ENCODE measurements around the gene AGAP5.
"Not testable (repeated sequence)": the region's sequence is repeated elsewhere in the genome, so short reads cannot be mapped to it uniquely, and the experiment has no call there.

DNA sequence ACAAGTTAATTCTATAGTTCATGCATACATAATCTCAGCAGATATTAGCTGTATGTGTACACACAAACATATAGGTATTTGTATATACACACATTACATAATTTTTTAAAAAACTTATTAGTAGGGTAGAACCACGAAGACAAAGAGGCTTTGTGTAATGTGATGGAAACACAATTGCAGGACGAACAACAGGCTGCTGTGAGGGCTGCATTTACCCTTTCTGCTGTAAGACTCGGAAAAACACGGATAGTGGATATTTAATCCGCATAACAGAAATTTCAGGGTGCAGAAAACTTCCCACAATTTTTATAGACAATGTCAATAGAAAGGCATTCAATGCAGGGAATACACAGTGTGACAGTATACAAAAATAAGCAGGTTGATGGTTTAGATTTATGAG, 13.8 kb upstream of the AGAP5 start:
- TF ChIP-seq BCL6 (CRISPR knock-in tag; IDR thresholded peaks at IDR 0.05); ZC3H4 (CRISPR knock-in tag; IDR thresholded peaks at IDR 0.05; ENCODE audit: borderline replicate concordance); CBX1 (IDR thresholded peaks at IDR 0.05; ENCODE audit: low read depth); BRCA1 (CRISPR knock-in tag; IDR thresholded peaks at IDR 0.05): not testable (repeated sequence)
- TF ChIP-seq, protein P1, sequence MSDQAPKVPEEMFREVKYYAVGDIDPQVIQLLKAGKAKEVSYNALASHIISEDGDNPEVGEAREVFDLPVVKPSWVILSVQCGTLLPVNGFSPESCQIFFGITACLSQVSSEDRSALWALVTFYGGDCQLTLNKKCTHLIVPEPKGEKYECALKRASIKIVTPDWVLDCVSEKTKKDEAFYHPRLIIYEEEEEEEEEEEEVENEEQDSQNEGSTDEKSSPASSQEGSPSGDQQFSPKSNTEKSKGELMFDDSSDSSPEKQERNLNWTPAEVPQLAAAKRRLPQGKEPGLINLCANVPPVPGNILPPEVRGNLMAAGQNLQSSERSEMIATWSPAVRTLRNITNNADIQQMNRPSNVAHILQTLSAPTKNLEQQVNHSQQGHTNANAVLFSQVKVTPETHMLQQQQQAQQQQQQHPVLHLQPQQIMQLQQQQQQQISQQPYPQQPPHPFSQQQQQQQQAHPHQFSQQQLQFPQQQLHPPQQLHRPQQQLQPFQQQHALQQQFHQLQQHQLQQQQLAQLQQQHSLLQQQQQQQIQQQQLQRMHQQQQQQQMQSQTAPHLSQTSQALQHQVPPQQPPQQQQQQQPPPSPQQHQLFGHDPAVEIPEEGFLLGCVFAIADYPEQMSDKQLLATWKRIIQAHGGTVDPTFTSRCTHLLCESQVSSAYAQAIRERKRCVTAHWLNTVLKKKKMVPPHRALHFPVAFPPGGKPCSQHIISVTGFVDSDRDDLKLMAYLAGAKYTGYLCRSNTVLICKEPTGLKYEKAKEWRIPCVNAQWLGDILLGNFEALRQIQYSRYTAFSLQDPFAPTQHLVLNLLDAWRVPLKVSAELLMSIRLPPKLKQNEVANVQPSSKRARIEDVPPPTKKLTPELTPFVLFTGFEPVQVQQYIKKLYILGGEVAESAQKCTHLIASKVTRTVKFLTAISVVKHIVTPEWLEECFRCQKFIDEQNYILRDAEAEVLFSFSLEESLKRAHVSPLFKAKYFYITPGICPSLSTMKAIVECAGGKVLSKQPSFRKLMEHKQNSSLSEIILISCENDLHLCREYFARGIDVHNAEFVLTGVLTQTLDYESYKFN (CRISPR knock-in tag; conservative IDR thresholded peaks at IDR 0.05), result not testable (repeated sequence)
- TF ChIP-seq, protein P2, sequence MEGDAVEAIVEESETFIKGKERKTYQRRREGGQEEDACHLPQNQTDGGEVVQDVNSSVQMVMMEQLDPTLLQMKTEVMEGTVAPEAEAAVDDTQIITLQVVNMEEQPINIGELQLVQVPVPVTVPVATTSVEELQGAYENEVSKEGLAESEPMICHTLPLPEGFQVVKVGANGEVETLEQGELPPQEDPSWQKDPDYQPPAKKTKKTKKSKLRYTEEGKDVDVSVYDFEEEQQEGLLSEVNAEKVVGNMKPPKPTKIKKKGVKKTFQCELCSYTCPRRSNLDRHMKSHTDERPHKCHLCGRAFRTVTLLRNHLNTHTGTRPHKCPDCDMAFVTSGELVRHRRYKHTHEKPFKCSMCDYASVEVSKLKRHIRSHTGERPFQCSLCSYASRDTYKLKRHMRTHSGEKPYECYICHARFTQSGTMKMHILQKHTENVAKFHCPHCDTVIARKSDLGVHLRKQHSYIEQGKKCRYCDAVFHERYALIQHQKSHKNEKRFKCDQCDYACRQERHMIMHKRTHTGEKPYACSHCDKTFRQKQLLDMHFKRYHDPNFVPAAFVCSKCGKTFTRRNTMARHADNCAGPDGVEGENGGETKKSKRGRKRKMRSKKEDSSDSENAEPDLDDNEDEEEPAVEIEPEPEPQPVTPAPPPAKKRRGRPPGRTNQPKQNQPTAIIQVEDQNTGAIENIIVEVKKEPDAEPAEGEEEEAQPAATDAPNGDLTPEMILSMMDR (CRISPR knock-in tag; IDR thresholded peaks at IDR 0.05), result not testable (repeated sequence)
- TF ChIP-seq, protein P3, sequence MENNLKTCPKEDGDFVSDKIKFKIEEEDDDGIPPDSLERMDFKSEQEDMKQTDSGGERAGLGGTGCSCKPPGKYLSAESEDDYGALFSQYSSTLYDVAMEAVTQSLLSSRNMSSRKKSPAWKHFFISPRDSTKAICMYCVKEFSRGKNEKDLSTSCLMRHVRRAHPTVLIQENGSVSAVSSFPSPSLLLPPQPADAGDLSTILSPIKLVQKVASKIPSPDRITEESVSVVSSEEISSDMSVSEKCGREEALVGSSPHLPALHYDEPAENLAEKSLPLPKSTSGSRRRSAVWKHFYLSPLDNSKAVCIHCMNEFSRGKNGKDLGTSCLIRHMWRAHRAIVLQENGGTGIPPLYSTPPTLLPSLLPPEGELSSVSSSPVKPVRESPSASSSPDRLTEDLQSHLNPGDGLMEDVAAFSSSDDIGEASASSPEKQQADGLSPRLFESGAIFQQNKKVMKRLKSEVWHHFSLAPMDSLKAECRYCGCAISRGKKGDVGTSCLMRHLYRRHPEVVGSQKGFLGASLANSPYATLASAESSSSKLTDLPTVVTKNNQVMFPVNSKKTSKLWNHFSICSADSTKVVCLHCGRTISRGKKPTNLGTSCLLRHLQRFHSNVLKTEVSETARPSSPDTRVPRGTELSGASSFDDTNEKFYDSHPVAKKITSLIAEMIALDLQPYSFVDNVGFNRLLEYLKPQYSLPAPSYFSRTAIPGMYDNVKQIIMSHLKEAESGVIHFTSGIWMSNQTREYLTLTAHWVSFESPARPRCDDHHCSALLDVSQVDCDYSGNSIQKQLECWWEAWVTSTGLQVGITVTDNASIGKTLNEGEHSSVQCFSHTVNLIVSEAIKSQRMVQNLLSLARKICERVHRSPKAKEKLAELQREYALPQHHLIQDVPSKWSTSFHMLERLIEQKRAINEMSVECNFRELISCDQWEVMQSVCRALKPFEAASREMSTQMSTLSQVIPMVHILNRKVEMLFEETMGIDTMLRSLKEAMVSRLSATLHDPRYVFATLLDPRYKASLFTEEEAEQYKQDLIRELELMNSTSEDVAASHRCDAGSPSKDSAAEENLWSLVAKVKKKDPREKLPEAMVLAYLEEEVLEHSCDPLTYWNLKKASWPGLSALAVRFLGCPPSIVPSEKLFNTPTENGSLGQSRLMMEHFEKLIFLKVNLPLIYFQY (CRISPR knock-in tag; IDR thresholded peaks at IDR 0.05; ENCODE audit: borderline replicate concordance), result not testable (repeated sequence)
- TF ChIP-seq, protein P4, sequence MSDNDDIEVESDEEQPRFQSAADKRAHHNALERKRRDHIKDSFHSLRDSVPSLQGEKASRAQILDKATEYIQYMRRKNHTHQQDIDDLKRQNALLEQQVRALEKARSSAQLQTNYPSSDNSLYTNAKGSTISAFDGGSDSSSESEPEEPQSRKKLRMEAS (IDR thresholded peaks at IDR 0.05), result not testable (repeated sequence)

Data from HepG2 (cell line).